DOHH2 (cell line): ENCODE data around the gene AHNAK.
"Not testable (repeated sequence)": the region's sequence is repeated elsewhere in the genome, so short reads cannot be mapped to it uniquely, and the experiment has no call there.

ENCODE experiments used
- H3F3A ChIP-seq: fragments of 200-600 bp; sonication (generic), shearing (Covaris generic); 2 replicates; pipeline ENCODE4 v1.6.0; 2016; ENCODE audit warnings: antibody characterized with exemption, mild to moderate bottlenecking; ENCODE audit not compliant: control insufficient read depth, insufficient read depth
- H3K27ac ChIP-seq: fragments of 200-600 bp; sonication (generic); 2 replicates; pipeline ENCODE4 v1.5.1; 2014; ENCODE audit warnings: low read depth, mild to moderate bottlenecking, low read length, moderate library complexity
- H3K27me3 ChIP-seq: fragments of 200-600 bp; sonication (generic); 2 replicates; pipeline ENCODE4 v1.6.1; 2014; ENCODE audit warnings: mild to moderate bottlenecking, low read length, mixed read lengths; ENCODE audit not compliant: control insufficient read depth
- H3K36me3 ChIP-seq: fragments of 200-600 bp; sonication (generic); 2 replicates; pipeline ENCODE4 v1.6.1; 2014; ENCODE audit warnings: mild to moderate bottlenecking, low read length, moderate library complexity, mixed read lengths; ENCODE audit not compliant: control insufficient read depth
- H3K4me1 ChIP-seq: fragments of 200-600 bp; sonication (generic); 2 replicates; pipeline ENCODE4 v1.6.1; 2014; ENCODE audit warnings: mild to moderate bottlenecking, low read length, mixed read lengths; ENCODE audit not compliant: control insufficient read depth
- H3K4me2 ChIP-seq: fragments of 200-600 bp; sonication (generic); 2 replicates; pipeline ENCODE4 v1.6.0; 2014; ENCODE audit warnings: mild to moderate bottlenecking, low read length, moderate library complexity
- H3K4me3 ChIP-seq: fragments of 200-600 bp; sonication (generic); 2 replicates; pipeline ENCODE4 v1.5.1; 2014; ENCODE audit warnings: mild to moderate bottlenecking, low read length, mixed read lengths
- H3K79me2 ChIP-seq: fragments of 200-600 bp; sonication (generic); 2 replicates; pipeline ENCODE4 v1.6.1; 2014; ENCODE audit warnings: mild to moderate bottlenecking, low read length, mixed read lengths; ENCODE audit not compliant: control insufficient read depth
- H3K9me2 ChIP-seq: fragments of 200-600 bp; sonication (generic); replicated peaks from 2 replicates; pipeline ENCODE4 v1.6.1; 2014; ENCODE audit warnings: mild to moderate bottlenecking, low read length, mixed read lengths; ENCODE audit not compliant: control insufficient read depth
- H3K9me3 ChIP-seq: fragments of 200-600 bp; sonication (generic); 2 replicates; pipeline ENCODE4 v1.6.1; 2014; ENCODE audit warnings: antibody characterized with exemption, low read length, mixed read lengths; ENCODE audit not compliant: control insufficient read depth, insufficient read depth
- H4K20me1 ChIP-seq: fragments of 200-600 bp; sonication (generic); 2 replicates; pipeline ENCODE4 v1.6.0; 2014; ENCODE audit warnings: low read depth, mild to moderate bottlenecking, antibody characterized with exemption, low read length, moderate library complexity; ENCODE audit not compliant: control insufficient read depth, insufficient read depth
- CTCF ChIP-seq: fragments of 200-600 bp; sonication (generic); IDR thresholded peaks from one replicate; pipeline ENCODE4 v1.5.1; 2014; ENCODE audit warnings: antibody characterized with exemption, mild to moderate bottlenecking, low read depth, low read length; ENCODE audit not compliant: poor library complexity, severe bottlenecking
- EZH2phosphoT487 ChIP-seq: fragments of 200-600 bp; sonication (generic); IDR thresholded peaks from 2 replicates; pipeline ENCODE4 v1.6.1; 2017; ENCODE audit warnings: borderline replicate concordance, mild to moderate bottlenecking, antibody characterized with exemption, low read length, moderate library complexity, mixed read lengths

Gene AHNAK

GRCh38 chr11:62387381-62387780, 159.2 kb downstream of the AHNAK start:
- Histone ChIP-seq H3K36me3 (no peaks in the 10 kb centered on the region), H3K9me3 (no peaks in the 10 kb centered on the region)
- TF ChIP-seq CTCF = no peak
- no peak for TF ChIP-seq EZH2phosphoT487

DNA sequence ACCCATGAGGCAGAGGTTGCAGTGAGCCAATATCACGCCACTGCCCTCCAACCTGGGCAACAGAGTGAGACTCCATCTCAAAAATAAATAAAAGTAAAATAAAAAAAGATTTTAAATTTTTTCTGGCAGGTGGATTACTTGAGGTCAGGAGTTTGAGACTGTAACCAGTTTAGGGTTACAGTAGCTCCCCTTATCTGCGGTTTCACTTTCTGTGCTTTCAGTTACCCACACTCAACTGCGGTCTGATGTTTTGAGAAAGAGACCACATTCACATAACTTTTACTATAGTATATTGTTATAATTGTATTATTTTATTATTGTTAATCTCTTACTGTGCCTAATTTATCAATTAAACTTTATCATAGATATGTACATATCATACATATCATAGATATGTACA, 160.5 kb downstream of the AHNAK start:
- not testable (repeated sequence) for H3K4me1 ChIP-seq, H3K9me3 ChIP-seq, H3K9me2 ChIP-seq, H3K4me2 ChIP-seq, H3K79me2 ChIP-seq, H3K36me3 ChIP-seq, H3K27ac ChIP-seq, H3K4me3 ChIP-seq, H4K20me1 ChIP-seq, H3F3A ChIP-seq, H3K27me3 ChIP-seq

More at GRCh38 chr11:62387381-62387780, 159.2 kb downstream of the AHNAK start:
- Histone ChIP-seq H3K27me3 (peaks cover 3% of the 10 kb centered on the region; the same call in 1 of the 2 replicates), H3K9me2 (no peaks in the 10 kb centered on the region), H3K4me3 (no peak overlapping the region), H3K4me1 (no peaks in the 10 kb centered on the region), H4K20me1 (no peaks in the 10 kb centered on the region), H3K4me2 (no peak overlapping the region), H3F3A (no peaks in the 10 kb centered on the region), H3K79me2 (no peaks in the 10 kb centered on the region), H3K27ac (no peak overlapping the region)

GRCh38 chr11:62383822-62384221, 162.8 kb downstream of the AHNAK start:
- Histone ChIP-seq H3K9me3 (no peaks in the 10 kb centered on the region), H4K20me1 (no peaks in the 10 kb centered on the region), H3K79me2 (no peaks in the 10 kb centered on the region), H3K4me1 (no peaks in the 10 kb centered on the region), H3F3A (no peaks in the 10 kb centered on the region), H3K4me2 (no peak overlapping the region), H3K27me3 (0 out of 2 replicates have a peak, but pooled peaks cover 3% of the 10 kb centered on the region), H3K9me2 (no peaks in the 10 kb centered on the region), H3K27ac (no peak overlapping the region), H3K4me3 (no peak overlapping the region), H3K36me3 (no peaks in the 10 kb centered on the region)
- TF ChIP-seq CTCF = no peak
